Gastroesophageal sphincter (tissue), 4 donors: Measurements from ENCODE around the gene PSD2. TPM values are rescaled to one million over a fixed set of nuclear protein-coding genes. Genes with fewer than 3 reads are reported as not detected.

Experiments
- ATAC-seq: fragments of 150-250 bp; one replicate; pipeline ENCODE4 v1.9.1; 2016; ENCODE audit warnings: mild to moderate bottlenecking, moderate library complexity
- H3K27ac ChIP-seq, 4 donors: fragments of 200-600 bp; sonication (generic) in 3 of 4; 1 replicate in 3 of 4; 2 replicates in 1 of 4; pipeline ENCODE4 v1.5.1; 2016 to 2019
- H3K27me3 ChIP-seq: fragments of 200-600 bp; sonication (generic); one replicate; pipeline ENCODE4 v1.5.1; 2019
- H3K36me3 ChIP-seq, 2 donors: fragments of 200-600 bp; sonication (generic); one replicate each; pipeline ENCODE4 v1.5.1; 2019; ENCODE audit warnings: control low read depth in 1 of 2
- H3K4me1 ChIP-seq, 3 donors: fragments of 200-600 bp; sonication (generic); 1 replicate in 2 of 3; 2 replicates in 1 of 3; pipeline ENCODE4 v1.5.1; 2016 to 2019; ENCODE audit warnings: control low read depth in 2 of 3
- H3K4me3 ChIP-seq, 2 donors: fragments of 200-600 bp; sonication (generic); one replicate each; pipeline ENCODE4 v1.5.1; 2019; ENCODE audit warnings: mild to moderate bottlenecking in 1 of 2, moderate library complexity in 1 of 2
- H3K9me3 ChIP-seq, 3 donors: fragments of 200-600 bp; sonication (generic); one replicate each; pipeline ENCODE4 v1.5.1; 2017 to 2019; ENCODE audit warnings: control low read depth in 2 of 3
- CTCF ChIP-seq, 4 experiments: fragments of 200-600 bp in 2 of 4; fragments of 450-650 bp in 2 of 4; sonication (generic) in 1 of 4; IDR thresholded peaks; one replicate each; pipeline ENCODE4 v1.5.1; 2017 to 2019; ENCODE audit warnings: antibody characterized with exemption in 4 of 4, mild to moderate bottlenecking in 2 of 4, moderate library complexity in 2 of 4
- EP300 ChIP-seq: sonication (generic); formaldehyde crosslinking; IDR thresholded peaks from one replicate; pipeline ENCODE4 v1.6.1; 2017; ENCODE audit warnings: antibody characterized with exemption, mild to moderate bottlenecking
- POLR2A ChIP-seq, 2 donors: fragments of 450-650 bp; IDR thresholded peaks; one replicate each; pipeline ENCODE4 v1.6.1; 2017; ENCODE audit warnings: antibody characterized with exemption in 2 of 2, mild to moderate bottlenecking in 2 of 2, moderate library complexity in 1 of 2
- POLR2AphosphoS5 ChIP-seq: sonication (generic); formaldehyde crosslinking; IDR thresholded peaks from one replicate; pipeline ENCODE4 v1.6.1; 2017; ENCODE audit warnings: antibody characterized with exemption
- WGBS, 2 donors: methylation state at CpG; one replicate each; pipeline ENCODE4 v1.1.5; 2018; ENCODE audit warnings: low coverage in 1 of 2; 5-methylcytosine and 5-hydroxymethylcytosine counted together
- total RNA-seq, 4 donors: library from RNA; depleted of rRNA; stranded (reverse); fragments of >200 nt; gene quantifications; one replicate each; pipeline ENCODE4 v1.1.0, GENCODE V29; 2016

The PSD2 gene
- total RNA-seq, 4 donors from 2014 or later: 0.13 to 0.16 TPM; not detected in 2

GRCh38 chr5:139812836-139813805, 17.5 kb downstream of the PSD2 start:
- peaks cover 0 to 1% (median 0%) of the 10 kb centered on the region in 3 donors for H3K9me3 ChIP-seq
- H3K4me3 ChIP-seq: no peak overlapping the region
- no peak for ATAC-seq
- no peak overlapping the region for H3K27ac ChIP-seq
- no peaks in the 10 kb centered on the region for H3K4me1 ChIP-seq
- H3K36me3 ChIP-seq: no peaks in the 10 kb centered on the region
- 80 to 86% methylated on average over 1 to 4 of the region's 25 CpGs for WGBS, 2 donors
- peaks cover 10% of the 10 kb centered on the region for H3K27me3 ChIP-seq
- TF ChIP-seq POLR2A (IDR thresholded peaks at IDR 0.05) (no peak), POLR2AphosphoS5 (no peak), EP300 (no peak), CTCF (IDR thresholded peaks at IDR 0.05) (no peak)

- WGBS, 2 donors: no CpG with 5 or more reads among the region's 14 CpGs
- no peak for ATAC-seq
- Histone ChIP-seq H3K27ac (no peak overlapping the region), H3K27me3 (peaks cover 5% of the 10 kb centered on the region), H3K4me1 (no peaks in the 10 kb centered on the region), H3K36me3 (no peaks in the 10 kb centered on the region), H3K9me3 (peaks cover 0 to 9% (median 0%) of the 10 kb centered on the region in 3 donors), H3K4me3 (no peak overlapping the region)
- TF ChIP-seq POLR2A (IDR thresholded peaks at IDR 0.05): no peak
- no peak for TF ChIP-seq EP300
Measured at GRCh38 chr5:139814191-139814601, 18.6 kb downstream of the PSD2 start.

GRCh38 chr5:139814704-139815280, 19.2 kb downstream of the PSD2 start:
- no peaks in the 10 kb centered on the region for H3K4me1 ChIP-seq

GRCh38 chr5:139816566-139816965, 21.0 kb downstream of the PSD2 start:
- 68% methylated on average over 12 of the region's 12 CpGs; no CpG with 5 or more reads in 1 of the 2 donors for WGBS, 2 donors
- ATAC-seq: no peak

More at GRCh38 chr5:139814704-139815280, 19.2 kb downstream of the PSD2 start:
- Histone ChIP-seq H3K27me3 (no peaks in the 10 kb centered on the region), H3K36me3 (no peaks in the 10 kb centered on the region), H3K27ac (no peak overlapping the region), H3K4me3 (no peak overlapping the region), H3K9me3 (peaks cover 0 to 13% (median 0%) of the 10 kb centered on the region in 3 donors)
- no peak for TF ChIP-seq POLR2AphosphoS5
- no peak for TF ChIP-seq EP300
- TF ChIP-seq CTCF (IDR thresholded peaks at IDR 0.05): no peak
- TF ChIP-seq POLR2A (IDR thresholded peaks at IDR 0.05): no peak
- 95% methylated on average over 4 of the region's 11 CpGs for WGBS, 2 donors
- ATAC-seq: no peak

More at GRCh38 chr5:139816566-139816965, 21.0 kb downstream of the PSD2 start:
- no peaks in the 10 kb centered on the region for H3K27me3 ChIP-seq
- H3K4me1 ChIP-seq: no peaks in the 10 kb centered on the region
- H3K36me3 ChIP-seq: no peaks in the 10 kb centered on the region
- H3K27ac ChIP-seq: no peak overlapping the region
- H3K4me3 ChIP-seq: no peak overlapping the region
- no peak for TF ChIP-seq POLR2AphosphoS5
- TF ChIP-seq CTCF (IDR thresholded peaks at IDR 0.05): no peak
- H3K9me3 ChIP-seq: peaks cover 0 to 13% (median 0%) of the 10 kb centered on the region in 3 donors
